ES-I3 (cell line): ENCODE results near the gene TNFAIP3.

ENCODE experiments used
- H3K36me3 ChIP-seq: 2 replicates; pipeline ENCODE4 v1.6.1; 2013; ENCODE audit warnings: mild to moderate bottlenecking, low read length, control low read depth, moderate library complexity; ENCODE audit not compliant: insufficient read depth
- H3K4me1 ChIP-seq: 2 replicates; pipeline ENCODE4 v1.6.1; 2013; ENCODE audit warnings: mild to moderate bottlenecking, control low read depth, low read length; ENCODE audit not compliant: insufficient read depth
- H3K9ac ChIP-seq: 2 replicates; pipeline ENCODE4 v1.6.1; 2013; ENCODE audit warnings: low read depth, mild to moderate bottlenecking, low read length, moderate library complexity
- H3K9me3 ChIP-seq: 2 replicates; pipeline ENCODE4 v1.6.1; 2013; ENCODE audit warnings: mild to moderate bottlenecking, low read length, moderate library complexity; ENCODE audit not compliant: control insufficient read depth, insufficient read depth

TNFAIP3 gene

DNA sequence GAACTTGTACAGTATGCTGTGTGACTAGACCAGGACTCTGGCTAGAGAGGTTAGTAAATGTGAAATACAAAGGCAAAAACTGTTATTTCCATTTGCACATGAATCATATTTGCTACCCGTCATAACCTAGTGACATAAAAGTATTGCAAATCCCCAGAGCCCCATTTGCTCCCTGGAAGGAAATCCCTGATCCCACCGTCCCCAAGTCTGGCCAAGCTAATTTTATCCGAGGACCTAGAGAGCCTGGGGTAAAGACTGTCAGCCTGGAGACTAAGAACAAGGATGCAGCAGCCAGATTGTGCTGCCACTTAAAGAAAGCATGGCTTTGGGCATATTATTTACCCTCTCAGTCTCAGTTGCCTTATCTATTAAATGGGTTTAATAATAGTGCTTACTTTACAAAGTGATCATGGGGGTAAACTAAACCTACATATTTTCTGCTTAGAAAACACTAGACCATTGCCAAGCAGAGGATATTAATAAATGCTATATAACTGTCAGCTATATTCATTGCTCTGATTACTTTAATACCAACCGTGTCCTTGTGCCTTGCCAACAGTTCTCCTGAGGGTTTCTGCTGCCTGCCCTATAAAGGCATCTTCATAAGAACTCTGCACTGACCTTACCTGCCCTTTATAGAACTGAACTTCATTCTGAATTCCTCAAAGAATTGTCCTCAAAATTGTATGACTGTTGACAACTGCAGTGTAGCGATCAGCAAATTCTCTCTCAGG is 16.9 kb upstream of the TNFAIP3 start:
- Histone ChIP-seq H3K36me3 (no peaks in the 10 kb centered on the region), H3K9me3 (no peaks in the 10 kb centered on the region), H3K9ac (no peak overlapping the region), H3K4me1 (peaks cover 9% of the 10 kb centered on the region; the same call in 1 of the 2 replicates)

DNA sequence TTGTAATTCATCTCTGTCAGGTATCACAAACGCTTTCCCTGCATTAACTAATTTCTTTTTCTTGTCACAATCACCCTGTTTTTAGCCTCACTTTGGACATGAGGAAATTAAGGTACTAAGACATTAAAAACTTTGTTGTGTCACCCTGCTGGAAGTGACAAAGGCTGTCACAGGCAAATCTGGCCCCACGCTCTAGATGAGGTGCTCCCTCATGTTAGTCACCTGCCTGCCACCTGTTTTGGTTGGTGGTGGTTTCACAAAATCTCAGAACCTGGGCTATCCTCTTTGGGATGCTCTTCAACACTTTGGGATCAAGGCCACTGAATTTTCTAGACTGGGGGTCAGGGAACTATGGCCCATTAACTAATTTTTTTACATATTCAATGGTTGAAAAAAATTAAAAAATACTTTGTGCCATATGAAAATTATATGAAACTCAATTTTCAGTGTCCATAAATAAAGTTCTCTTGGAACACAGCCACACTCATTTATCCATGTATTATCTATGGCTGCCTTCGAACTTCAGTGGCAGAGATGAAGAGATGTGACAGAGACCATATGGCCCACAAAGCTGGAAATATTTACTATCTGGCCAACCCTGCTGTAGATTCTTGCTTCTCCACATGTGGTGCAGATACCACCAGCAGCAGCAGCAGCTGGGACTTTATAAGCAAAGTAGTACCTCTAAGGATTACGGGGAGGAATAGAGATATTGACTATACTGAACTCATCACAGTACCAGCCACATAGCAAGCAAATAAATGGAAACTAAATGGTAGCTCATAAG is 16.1 kb upstream of the TNFAIP3 start:
- Histone ChIP-seq H3K9me3 (no peaks in the 10 kb centered on the region), H3K9ac (no peak overlapping the region), H3K4me1 (0 out of 2 replicates have a peak, but pooled peaks cover 2% of the 10 kb centered on the region), H3K36me3 (no peaks in the 10 kb centered on the region)

DNA sequence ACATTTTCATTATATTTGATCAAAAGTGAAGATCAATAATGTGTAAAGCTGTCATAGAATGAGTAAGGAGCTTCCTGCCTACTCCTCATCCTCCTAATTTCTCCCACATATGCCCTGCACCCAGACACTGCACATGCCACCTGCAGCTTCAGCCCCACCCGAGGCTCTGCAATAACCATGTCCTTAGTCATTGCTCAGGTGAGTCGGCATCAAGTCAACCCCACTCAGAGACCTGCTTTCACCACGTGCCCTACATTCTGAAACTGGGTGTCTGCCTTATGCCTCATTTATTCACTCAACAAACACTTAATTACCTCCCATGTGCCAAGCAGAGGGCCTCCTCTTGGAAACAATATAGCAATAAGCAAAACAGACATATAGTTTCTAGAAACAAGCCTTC is 15.4 kb upstream of the TNFAIP3 start:
- Histone ChIP-seq H3K4me1 (0 out of 2 replicates have a peak, but pooled peaks cover 2% of the 10 kb centered on the region), H3K36me3 (no peaks in the 10 kb centered on the region), H3K9ac (no peak overlapping the region), H3K9me3 (no peaks in the 10 kb centered on the region)

DNA sequence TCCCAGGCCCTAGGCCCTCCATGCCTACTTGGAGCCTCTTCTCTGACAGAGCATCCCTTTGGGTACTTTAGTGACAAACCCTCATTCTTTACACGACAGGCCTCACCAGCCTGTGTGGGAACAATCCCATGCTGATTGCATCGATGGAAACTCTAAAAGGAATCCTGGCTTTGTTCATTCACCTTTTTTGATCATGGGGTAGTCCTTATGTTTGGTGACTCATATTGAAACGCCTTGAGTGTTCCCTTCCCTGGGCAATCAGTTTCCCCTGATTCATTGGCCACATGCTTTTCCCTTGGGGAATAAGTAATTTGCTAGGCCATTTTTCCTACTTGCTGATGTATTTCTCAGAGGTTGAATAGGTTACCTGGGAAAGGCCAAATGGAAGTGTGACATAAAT is 14.7 kb upstream of the TNFAIP3 start:
- no peaks in the 10 kb centered on the region for H3K36me3 ChIP-seq
- 0 out of 2 replicates have a peak, but pooled peaks cover 2% of the 10 kb centered on the region for H3K4me1 ChIP-seq
- H3K9ac ChIP-seq, result no peak overlapping the region
- no peaks in the 10 kb centered on the region for H3K9me3 ChIP-seq

- Histone ChIP-seq H3K9ac (no peak overlapping the region), H3K36me3 (no peaks in the 10 kb centered on the region), H3K4me1 (0 out of 2 replicates have a peak, but pooled peaks cover 1% of the 10 kb centered on the region), H3K9me3 (no peaks in the 10 kb centered on the region)
Observed at GRCh38 chr6:137852811-137853210, 14.2 kb upstream of the TNFAIP3 start.

GRCh38 chr6:137853569-137854213 is 13.4 kb upstream of the TNFAIP3 start:
- Histone ChIP-seq H3K9ac (no peak overlapping the region), H3K4me1 (no peaks in the 10 kb centered on the region), H3K9me3 (no peaks in the 10 kb centered on the region), H3K36me3 (no peaks in the 10 kb centered on the region)

DNA sequence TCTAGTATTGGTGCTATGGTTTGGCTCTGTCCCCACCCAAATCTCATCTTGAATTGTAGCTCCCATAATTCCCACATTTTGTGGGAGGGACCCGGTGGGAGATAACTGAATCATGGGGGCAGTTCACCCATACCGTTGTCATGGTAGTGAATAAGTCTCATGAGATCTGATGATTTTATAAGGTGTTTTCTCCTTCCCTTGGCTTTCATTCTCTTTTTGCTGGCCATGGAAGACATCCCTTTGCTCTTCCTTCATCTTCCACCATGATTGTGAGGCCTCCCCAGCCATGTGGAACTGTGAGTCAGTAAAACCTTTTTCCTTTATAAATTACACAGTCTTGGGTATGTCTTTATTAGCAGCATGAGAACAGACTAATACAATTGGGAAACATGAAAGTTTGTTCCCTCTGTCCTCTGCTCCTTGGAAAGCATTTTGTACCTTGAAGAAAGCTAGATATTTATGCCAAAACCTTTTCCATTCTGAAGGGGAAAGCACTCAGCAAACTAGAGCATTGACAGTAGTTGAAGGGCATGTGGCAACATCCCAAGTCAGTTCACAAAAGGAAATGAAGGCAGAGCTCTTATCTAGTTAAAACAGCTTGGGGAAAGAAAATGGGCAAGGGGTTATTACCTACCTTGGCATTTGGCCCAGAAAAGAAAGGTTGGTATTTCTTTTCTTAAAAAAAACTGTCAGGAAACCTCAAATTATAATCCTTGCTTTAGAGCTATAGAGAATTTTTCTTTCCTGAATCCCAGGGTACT is 10.7 kb upstream of the TNFAIP3 start:
- Histone ChIP-seq H3K36me3 (no peaks in the 10 kb centered on the region), H3K9ac (no peak overlapping the region), H3K4me1 (peaks cover 15% of the 10 kb centered on the region), H3K9me3 (no peaks in the 10 kb centered on the region)

- Histone ChIP-seq H3K4me1 (peaks cover 30% of the 10 kb centered on the region), H3K36me3 (no peaks in the 10 kb centered on the region), H3K9me3 (no peaks in the 10 kb centered on the region), H3K9ac (no peak overlapping the region)
Observed at GRCh38 chr6:137859025-137859424, 8.0 kb upstream of the TNFAIP3 start.

DNA sequence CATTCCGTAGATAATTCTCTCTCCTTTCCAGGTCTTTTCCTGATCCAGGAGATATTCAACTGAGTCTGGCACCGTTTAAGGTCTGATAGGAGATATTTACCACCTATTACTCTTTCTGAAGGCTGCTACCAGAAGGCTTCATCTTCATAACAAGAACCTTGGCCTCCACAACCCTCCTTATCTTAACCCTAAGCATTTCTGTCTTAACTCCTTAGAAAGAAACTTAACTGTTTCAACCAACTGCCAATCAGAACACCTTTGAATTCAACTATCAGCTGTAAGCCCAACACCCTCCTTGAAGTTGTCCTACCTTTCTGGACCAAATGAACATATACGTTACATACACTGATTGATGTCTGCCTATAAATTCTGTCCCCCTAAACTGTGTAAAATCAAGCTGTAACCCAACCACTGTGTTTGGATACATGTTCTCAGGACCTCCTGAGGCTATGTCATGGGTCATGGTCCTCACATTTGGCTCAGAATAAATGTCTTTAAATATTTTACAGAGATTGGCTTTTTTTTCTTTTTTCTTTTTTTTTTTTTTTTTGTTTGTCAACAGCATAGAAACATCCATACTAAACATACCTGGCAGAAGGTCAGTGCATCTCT is 6.6 kb upstream of the TNFAIP3 start:
- Histone ChIP-seq H3K9me3 (no peaks in the 10 kb centered on the region), H3K36me3 (no peaks in the 10 kb centered on the region), H3K4me1 (peaks cover 37% of the 10 kb centered on the region), H3K9ac (no peak overlapping the region)

DNA sequence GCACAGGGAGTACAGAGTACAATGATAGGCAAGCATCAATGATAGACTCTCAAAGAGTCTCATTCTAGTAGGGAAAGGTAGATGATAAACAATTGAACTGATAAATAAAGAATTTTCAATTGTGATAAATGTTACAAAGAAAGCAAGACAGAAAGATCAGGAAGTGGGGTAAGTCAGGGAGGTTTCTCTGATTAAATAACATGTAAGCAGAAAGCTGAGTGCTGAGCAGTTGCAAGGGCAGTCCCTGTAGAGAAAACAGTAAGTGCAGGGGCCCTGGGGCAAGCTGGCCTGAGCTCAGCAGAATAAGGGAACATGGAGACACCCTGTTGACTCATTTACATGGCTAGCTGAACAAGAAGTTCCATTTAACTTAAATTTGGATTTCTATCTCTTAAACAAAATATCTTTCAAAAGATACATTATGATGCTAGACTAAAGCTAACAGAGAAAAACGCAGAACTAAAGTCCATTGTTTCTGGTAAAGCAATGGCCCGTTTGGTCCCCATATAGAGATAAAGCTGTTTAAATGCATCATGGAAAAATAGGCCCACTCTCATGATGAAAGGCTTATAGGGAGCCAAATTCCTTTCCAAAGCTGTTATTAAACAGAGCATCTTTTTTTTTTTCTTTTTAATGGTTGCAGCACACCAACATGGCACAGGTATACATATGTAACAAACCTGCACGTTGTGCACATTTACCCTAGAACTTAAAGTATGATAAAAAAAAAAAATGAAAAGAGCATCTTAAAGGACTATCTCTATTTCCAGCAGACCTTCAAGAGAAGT is 5.3 kb upstream of the TNFAIP3 start:
- H3K4me1 ChIP-seq, result peaks cover 42% of the 10 kb centered on the region
- H3K9me3 ChIP-seq, result no peaks in the 10 kb centered on the region
- no peaks in the 10 kb centered on the region for H3K36me3 ChIP-seq
- H3K9ac ChIP-seq, result no peak overlapping the region

DNA sequence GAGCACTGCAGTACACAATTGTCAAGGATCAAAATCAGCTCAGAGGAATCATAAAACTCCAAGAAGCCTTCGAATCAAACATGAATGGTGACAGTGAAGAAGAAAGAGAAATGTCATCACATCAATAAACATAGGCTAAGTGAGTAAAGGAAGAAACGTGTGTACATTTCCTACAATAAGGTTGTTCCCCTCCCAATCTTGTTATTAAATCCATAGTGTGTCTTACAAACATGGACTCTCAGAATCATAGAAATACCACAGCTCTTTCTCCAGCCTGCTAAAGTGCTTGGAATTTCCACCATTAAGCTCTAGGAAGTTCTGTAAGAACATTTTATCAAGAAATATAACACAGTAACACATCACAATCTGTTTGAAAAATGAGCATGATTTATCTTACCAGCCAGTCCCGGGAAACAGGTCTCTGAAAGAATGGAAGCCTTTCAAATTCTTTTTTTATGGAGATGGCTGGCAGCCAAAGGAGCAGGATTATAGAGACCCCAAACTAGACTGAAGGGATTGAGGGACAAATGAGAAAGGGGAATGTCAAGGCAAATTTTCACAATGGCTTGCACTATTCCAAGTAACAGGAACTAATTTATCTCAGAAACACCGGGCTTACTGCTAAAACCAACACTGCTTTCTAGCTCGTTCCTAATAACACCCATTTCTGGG is 4.5 kb upstream of the TNFAIP3 start:
- Histone ChIP-seq H3K4me1 (peaks cover 42% of the 10 kb centered on the region), H3K36me3 (no peaks in the 10 kb centered on the region), H3K9me3 (no peaks in the 10 kb centered on the region), H3K9ac (no peak overlapping the region)

- H3K36me3 ChIP-seq, result no peaks in the 10 kb centered on the region
- H3K4me1 ChIP-seq, result peaks cover 42% of the 10 kb centered on the region
- no peak overlapping the region for H3K9ac ChIP-seq
- no peaks in the 10 kb centered on the region for H3K9me3 ChIP-seq
Observed at GRCh38 chr6:137863091-137863797, 3.8 kb upstream of the TNFAIP3 start.
